Fibroblast of lung (primary cell): ENCODE data around the gene POLA1.
A peak's percentile ranks its signal among the peaks of the same experiment; 100 is the strongest.

Source experiments
- EZH2 ChIP-seq: IDR thresholded peaks from 2 replicates; pipeline ENCODE4 v1.5.1; 2012; ENCODE audit warnings: low read length, control low read depth, mild to moderate bottlenecking; ENCODE audit errors: missing control alignments
- TF ChIP-seq, protein P1 (sequence below), 2 donors: IDR thresholded peaks in 1 of 2; conservative IDR thresholded peaks in 1 of 2; 1 replicate in 1 of 2; 2 replicates in 1 of 2; pipeline ENCODE4 v1.5.1; 2011 to 2012; ENCODE audit warnings: low read length in 2 of 2, control low read depth in 1 of 2, inconsistent platforms in 1 of 2, low read depth in 1 of 2, mild to moderate bottlenecking in 1 of 2

DNA sequence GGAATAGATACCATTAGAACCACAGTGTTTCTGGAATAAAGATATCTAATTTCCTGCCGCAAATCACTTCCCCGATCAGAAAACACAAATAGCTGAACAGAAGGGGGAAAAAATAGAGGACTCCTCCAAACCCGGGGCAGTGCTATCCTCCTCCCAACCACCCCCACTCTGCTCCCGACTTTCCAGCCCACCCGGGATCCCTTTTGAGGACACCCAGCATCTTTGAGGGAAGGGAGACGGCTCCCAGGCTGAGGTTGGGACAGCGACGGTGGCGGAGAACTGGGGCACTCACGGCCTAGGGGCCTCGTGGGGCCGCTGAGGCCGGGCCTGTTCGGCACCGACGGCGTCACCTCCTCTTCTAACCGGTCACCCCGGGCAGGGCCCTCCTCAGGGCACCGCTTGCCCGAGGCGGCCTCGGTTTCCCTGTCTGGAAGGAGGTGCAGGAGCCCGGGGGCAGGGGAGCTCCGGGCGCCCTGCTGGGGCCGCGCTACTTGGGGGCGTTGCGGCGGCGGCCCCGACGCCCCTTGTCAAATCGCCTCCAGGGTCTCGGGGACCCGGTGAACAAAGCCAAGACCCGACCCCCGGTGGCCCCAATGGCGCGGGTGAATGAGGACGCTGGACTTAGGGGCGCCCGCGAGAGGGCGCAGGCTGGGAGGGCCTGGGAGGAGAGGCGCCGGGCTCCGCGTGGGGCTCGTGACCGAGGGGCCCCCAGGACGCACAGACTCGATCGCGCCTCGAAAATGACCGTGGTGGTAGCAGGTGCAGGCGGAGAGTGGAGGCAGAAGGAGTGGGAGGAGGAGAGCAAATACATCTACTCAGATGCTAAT, 329.0 kb downstream of the POLA1 start:
- TF ChIP-seq, protein P1, sequence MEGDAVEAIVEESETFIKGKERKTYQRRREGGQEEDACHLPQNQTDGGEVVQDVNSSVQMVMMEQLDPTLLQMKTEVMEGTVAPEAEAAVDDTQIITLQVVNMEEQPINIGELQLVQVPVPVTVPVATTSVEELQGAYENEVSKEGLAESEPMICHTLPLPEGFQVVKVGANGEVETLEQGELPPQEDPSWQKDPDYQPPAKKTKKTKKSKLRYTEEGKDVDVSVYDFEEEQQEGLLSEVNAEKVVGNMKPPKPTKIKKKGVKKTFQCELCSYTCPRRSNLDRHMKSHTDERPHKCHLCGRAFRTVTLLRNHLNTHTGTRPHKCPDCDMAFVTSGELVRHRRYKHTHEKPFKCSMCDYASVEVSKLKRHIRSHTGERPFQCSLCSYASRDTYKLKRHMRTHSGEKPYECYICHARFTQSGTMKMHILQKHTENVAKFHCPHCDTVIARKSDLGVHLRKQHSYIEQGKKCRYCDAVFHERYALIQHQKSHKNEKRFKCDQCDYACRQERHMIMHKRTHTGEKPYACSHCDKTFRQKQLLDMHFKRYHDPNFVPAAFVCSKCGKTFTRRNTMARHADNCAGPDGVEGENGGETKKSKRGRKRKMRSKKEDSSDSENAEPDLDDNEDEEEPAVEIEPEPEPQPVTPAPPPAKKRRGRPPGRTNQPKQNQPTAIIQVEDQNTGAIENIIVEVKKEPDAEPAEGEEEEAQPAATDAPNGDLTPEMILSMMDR (conservative IDR thresholded peaks at IDR 0.05 in 1 of 2, IDR thresholded peaks at IDR 0.05 in 1 of 2; ENCODE audit: low read depth in 1 of 2, low read length in 2 of 2) = peak; percentile 6 to 7
- peak; percentile 15 for TF ChIP-seq EZH2
